HG03066 (cell line): ENCODE results near the gene PREX1.
"Not testable (repeated sequence)": the region's sequence is repeated elsewhere in the genome, so short reads cannot be mapped to it uniquely, and the experiment has no call there.

Source experiments
- ATAC-seq: cut with Tn5 transposase; IDR thresholded peaks from one replicate; pipeline ENCODE4 v1.9.1; 2021; ENCODE audit warnings: low read depth; ENCODE audit not compliant: unreplicated experiment

PREX1 gene

GRCh38 chr20:48826480-48826879 is 1.3 kb downstream of the PREX1 start:
- ATAC-seq, result not testable (repeated sequence)

DNA sequence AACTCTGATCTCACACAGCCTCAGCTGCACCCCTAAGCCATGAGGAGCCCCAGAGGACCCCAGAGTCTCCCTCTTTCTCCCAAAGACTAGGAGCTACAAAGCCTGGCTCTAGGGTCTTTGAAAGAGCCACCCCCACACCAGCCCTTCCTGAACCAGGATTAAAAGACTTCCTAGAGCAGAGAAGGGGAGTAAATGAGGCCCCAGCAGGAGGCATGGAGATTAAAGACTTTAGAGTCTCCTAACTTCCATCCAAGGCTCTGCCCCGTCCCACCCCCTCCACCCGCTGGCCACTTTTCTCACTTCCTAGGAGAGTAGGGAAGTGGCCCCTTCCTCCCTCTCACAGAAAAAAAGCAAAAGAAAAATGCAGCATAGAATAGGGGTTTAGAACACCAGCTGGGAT is 1.7 kb downstream of the PREX1 start:
- ATAC-seq, result no peak

DNA sequence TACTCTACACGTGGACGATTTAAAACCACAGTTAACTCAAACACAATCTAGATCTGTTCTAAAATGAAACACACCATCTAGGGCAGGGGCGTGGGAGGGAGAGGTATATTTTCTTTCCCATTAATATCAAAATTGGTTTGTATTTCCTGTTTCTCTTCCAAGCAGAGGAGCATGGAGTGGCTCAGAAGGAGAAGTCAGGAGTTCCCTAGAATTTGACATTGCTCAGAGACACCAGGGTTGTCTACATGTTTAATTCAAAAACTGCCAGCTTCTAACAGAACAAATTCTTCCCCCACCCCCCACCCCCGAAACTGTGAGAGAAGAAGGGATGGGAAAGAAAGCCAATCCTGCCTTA is 2.3 kb downstream of the PREX1 start:
- no peak for ATAC-seq

DNA sequence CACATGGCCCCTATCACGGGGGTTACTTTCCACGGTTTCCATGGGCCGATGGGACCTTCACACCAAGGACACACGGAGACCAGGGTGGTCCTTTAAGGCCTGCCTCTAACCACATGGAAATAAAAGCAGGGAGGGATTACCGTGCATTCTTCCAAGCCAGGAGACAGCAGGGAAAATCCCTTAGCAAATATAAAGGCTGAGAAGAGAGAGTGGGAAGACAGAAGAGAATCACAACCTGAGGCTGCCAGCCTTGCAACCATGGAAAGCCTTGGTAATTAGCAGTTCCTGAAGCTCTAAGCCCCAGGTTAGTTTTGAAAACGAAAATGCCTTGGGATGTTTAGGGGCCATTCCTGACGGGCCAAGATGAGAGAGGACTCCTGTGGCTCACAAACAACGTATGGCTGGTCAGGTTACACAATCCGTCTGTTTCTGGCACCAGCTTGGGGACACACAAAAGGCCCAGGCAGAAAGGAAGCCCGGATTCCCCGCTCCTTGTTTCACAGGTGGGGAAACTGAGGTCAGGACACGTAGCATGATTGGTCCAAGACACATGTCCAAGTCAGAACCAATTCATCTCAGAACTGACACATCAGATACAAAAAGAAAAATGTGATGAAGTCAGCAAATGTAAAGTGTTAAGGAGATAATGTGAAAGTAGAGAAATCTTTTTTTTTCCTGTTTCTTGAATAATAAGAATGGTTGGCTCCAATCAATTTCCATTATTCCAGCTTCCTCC is 2.8 kb downstream of the PREX1 start:
- no peak for ATAC-seq

GRCh38 chr20:48823960-48824498 is 3.8 kb downstream of the PREX1 start:
- ATAC-seq, result no peak

GRCh38 chr20:48823476-48823875 is 4.3 kb downstream of the PREX1 start:
- no peak for ATAC-seq

DNA sequence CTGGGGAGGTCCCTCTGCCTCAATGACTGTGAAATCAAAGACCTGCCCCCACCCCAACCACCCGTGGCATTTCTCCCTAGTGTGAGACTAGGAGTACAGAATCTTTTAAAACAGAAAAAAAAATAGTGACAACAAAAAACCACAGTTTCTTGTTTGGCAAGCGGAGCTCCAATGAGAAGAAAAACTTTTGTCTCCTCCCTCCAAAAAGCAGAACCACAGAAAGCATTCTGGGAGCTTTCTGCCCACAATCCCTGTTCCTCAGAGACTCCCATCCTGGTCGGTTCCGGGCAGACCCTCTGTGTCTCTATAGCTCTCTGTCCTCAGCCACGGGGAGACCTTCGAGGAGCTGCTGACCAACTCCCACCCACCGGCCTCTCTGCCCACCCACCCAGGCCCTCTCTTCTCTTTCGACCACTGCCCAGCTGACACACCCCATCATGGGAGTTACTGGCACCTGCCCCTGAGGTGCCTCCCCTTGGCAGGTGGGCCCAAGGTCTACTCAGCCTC is 4.9 kb downstream of the PREX1 start:
- no peak for ATAC-seq

- no peak for ATAC-seq
Measured at GRCh38 chr20:48822178-48822577, 5.6 kb downstream of the PREX1 start.

- ATAC-seq, result no peak
Measured at GRCh38 chr20:48821261-48821920, 6.4 kb downstream of the PREX1 start.

- no peak for ATAC-seq
Measured at GRCh38 chr20:48820649-48820973, 7.2 kb downstream of the PREX1 start.

GRCh38 chr20:48819821-48820648 is 7.8 kb downstream of the PREX1 start:
- ATAC-seq, result no peak

DNA sequence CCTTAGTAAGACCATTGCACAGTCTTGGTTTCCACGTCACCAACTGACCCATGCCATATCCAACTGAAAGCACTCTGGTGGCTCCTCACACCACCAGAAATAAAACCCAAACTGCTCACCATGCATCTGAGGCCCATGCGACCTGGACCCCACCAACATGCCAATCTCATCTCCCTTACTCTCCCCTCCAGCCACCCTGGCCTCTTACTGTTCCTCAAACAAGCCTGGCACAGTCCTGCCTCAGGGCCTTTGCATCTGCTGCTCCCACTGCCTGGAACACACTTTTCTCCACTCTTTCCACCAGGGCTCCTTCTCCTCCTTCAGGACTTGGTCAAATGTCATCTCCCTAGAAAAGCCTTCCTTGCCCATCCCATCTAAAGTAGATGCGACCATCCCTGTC is 8.7 kb downstream of the PREX1 start:
- no peak for ATAC-seq

DNA sequence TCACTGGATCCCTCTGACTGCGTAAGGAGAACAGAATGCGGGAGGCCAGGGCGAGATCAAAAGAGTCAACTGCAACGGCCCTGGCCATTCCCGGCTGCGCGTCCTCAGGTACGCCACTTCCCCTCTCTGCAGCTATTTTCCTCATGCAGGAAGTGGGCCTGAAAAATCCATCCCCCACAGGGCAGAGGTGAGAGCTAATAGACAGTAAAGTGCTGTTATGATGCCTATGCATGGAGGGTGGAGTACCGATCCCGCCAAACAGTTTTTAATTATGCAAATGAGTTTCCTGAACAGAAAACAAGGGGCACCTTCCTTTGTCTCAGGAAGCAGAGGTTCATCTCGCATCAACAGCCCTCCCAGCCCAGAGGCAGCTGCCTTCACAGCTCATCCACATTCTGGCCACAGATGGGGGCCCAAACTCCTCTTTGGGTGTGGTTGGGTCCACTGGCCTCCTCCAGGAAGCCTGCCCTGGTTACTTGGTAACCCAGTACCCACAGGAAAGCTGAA is 9.3 kb downstream of the PREX1 start:
- no peak for ATAC-seq

DNA sequence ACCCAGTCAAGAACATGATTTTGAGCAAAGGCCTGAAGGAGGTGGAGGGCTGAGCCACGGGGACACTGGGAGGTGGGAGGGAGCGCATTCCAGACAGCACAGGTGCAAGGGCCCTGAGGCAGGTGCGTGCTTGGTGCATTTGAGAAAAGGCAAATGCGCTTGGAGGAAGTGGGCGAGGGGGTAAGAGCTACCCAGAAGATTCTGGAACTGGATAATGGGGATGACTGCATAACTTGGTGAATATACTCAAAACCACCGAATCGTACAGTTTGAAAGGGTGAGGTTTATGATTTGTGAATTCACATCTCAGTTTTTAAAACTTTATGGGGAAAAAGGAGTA is 9.8 kb downstream of the PREX1 start:
- no peak for ATAC-seq

- no peak for ATAC-seq
Measured at GRCh38 chr20:48817367-48818030, 10.3 kb downstream of the PREX1 start.

- no peak for ATAC-seq
Measured at GRCh38 chr20:48816282-48817205, 11.3 kb downstream of the PREX1 start.

DNA sequence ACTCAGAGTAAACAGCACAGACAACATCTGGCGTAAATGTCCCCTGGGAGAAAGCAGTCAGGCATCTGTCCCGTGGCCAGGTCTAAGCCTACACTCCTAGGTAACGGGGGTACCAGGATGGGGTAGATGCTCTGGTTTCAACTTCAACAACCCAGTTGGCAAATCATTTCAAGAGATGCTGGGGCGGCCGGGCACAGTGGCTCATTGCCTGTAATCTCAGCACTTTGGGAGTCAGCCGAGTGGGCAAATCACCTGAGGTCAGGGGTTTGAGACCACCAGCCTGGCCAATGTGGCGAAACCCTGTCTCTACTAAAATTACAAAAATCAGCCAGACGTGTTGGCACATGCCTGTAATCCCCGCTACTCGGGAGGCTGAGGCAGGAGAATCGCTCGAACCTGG is 12.3 kb downstream of the PREX1 start:
- no peak for ATAC-seq

- ATAC-seq, result no peak
Measured at GRCh38 chr20:48814633-48815032, 13.2 kb downstream of the PREX1 start.

GRCh38 chr20:48813930-48814546 is 13.8 kb downstream of the PREX1 start:
- no peak for ATAC-seq
